B cell (primary cell): ENCODE results near the gene MYBPC3. TPM values are rescaled to one million over a fixed set of nuclear protein-coding genes. Genes with fewer than 3 reads are reported as not detected.

ENCODE experiments used
- ATAC-seq: fragments of 200-7000 bp; cut with Tn5 transposase; one replicate; pipeline ENCODE4 v1.10.0; 2021; ENCODE audit warnings: low read depth, mild to moderate bottlenecking, moderate number of reproducible peaks, moderate library complexity
- CTCF ChIA-PET: fragments of 350-600 bp; sonication (Branson Sonifier 250); formaldehyde crosslinking; loops from one replicate; lab custom pipeline; 2021; ENCODE audit warnings: antibody characterized with exemption, inconsistent platforms; lab: Charles Lee
- POLR2A ChIA-PET: fragments of 350-600 bp; sonication (Branson Sonifier 250); formaldehyde crosslinking; loops from one replicate; lab custom pipeline; 2021; ENCODE audit warnings: antibody characterized with exemption; lab: Charles Lee
- DNase-seq: peaks from one replicate; pipeline ENCODE4 v3.0.0; 2013
- H2AFZ ChIP-seq: 2 replicates; pipeline ENCODE4 v1.6.1; 2012; ENCODE audit warnings: mild to moderate bottlenecking, low read depth, low read length; ENCODE audit not compliant: insufficient read depth, poor library complexity, severe bottlenecking
- H3K27ac ChIP-seq, 2 donors: 1 replicate in 1 of 2; 2 replicates in 1 of 2; pipeline ENCODE4 v1.5.1; 2012 to 2013; ENCODE audit warnings: low read length in 2 of 2, mild to moderate bottlenecking in 2 of 2, moderate library complexity in 1 of 2
- H3K27me3 ChIP-seq, 4 experiments: fragments of 200-600 bp in 1 of 4; sonication (generic) in 1 of 4; replicated peaks in 1 of 4; 1 replicate in 2 of 4; 2 replicates in 2 of 4; pipeline versions ENCODE4 v1.6.1 to v1.7.0; 2013 to 2016; ENCODE audit warnings: low read length in 3 of 4, mild to moderate bottlenecking in 2 of 4, mixed read lengths in 1 of 4, moderate library complexity in 1 of 4; ENCODE audit not compliant: insufficient read depth in 4 of 4, control insufficient read depth in 3 of 4; ENCODE audit errors: control extremely low read depth in 1 of 4
- H3K36me3 ChIP-seq, 2 experiments: replicated peaks in 1 of 2; 1 replicate in 1 of 2; 2 replicates in 1 of 2; pipeline versions ENCODE4 v1.6.1 to v1.7.1; 2013; ENCODE audit warnings: low read length in 1 of 2; ENCODE audit not compliant: insufficient read depth in 2 of 2, control insufficient read depth in 1 of 2; ENCODE audit errors: control extremely low read depth in 1 of 2, extremely low read depth in 1 of 2
- H3K4me1 ChIP-seq, 2 donors: fragments of 200-600 bp in 1 of 2; sonication (generic) in 1 of 2; 1 replicate in 1 of 2; 2 replicates in 1 of 2; pipeline versions ENCODE4 v1.5.1 to v1.6.1; 2013 to 2017; ENCODE audit warnings: low read length in 2 of 2; ENCODE audit not compliant: control insufficient read depth in 2 of 2, insufficient read depth in 2 of 2
- H3K4me2 ChIP-seq: replicated peaks from 2 replicates; pipeline ENCODE3; 2012; ENCODE audit warnings: mild to moderate bottlenecking, low read depth, low read length; ENCODE audit not compliant: poor library complexity, severe bottlenecking
- H3K4me3 ChIP-seq, 5 experiments: fragments of 200-600 bp in 1 of 5; sonication (generic) in 1 of 5; 1 replicate in 3 of 5; 2 replicates in 2 of 5; pipeline versions ENCODE4 v1.5.1 to v1.7.0; 2011 to 2016; ENCODE audit warnings: low read length in 4 of 5, mild to moderate bottlenecking in 4 of 5, low read depth in 2 of 5, control low read depth in 1 of 5, moderate library complexity in 1 of 5; ENCODE audit not compliant: insufficient read depth in 1 of 5; ENCODE audit errors: control extremely low read depth in 1 of 5, extremely low read depth in 1 of 5
- H3K79me2 ChIP-seq: fragments of 200-600 bp; sonication (generic); one replicate; pipeline ENCODE4 v1.6.0; 2016; ENCODE audit warnings: low read length; ENCODE audit not compliant: control insufficient read depth, insufficient read depth
- H3K9ac ChIP-seq: fragments of 200-600 bp; sonication (generic); 2 replicates; pipeline ENCODE4 v1.6.1; 2017; ENCODE audit warnings: mild to moderate bottlenecking, low read length, moderate library complexity
- H3K9me3 ChIP-seq, 3 donors: one replicate each; pipeline versions ENCODE4 v1.6.1 to v1.7.1; 2013; ENCODE audit warnings: low read length in 2 of 3; ENCODE audit not compliant: control insufficient read depth in 2 of 3, insufficient read depth in 1 of 3; ENCODE audit errors: control extremely low read depth in 1 of 3
- H4K20me1 ChIP-seq: 2 replicates; pipeline ENCODE4 v1.6.0; 2012; ENCODE audit warnings: mild to moderate bottlenecking, low read length; ENCODE audit not compliant: insufficient read depth, control insufficient read depth, poor library complexity, severe bottlenecking
- H3K27ac Mint-ChIP-seq: one replicate; pipeline ENCODE4 v1.8.0; 2021; ENCODE audit warnings: mixed read lengths
- H3K27me3 Mint-ChIP-seq: one replicate; pipeline ENCODE4 v1.8.0; 2021; ENCODE audit warnings: mixed read lengths
- H3K4me1 Mint-ChIP-seq: one replicate; pipeline ENCODE4 v1.8.0; 2021; ENCODE audit warnings: mixed read lengths
- H3K4me3 Mint-ChIP-seq: one replicate; pipeline ENCODE4 v1.8.0; 2021; ENCODE audit warnings: mixed read lengths
- H3K9me3 Mint-ChIP-seq: one replicate; pipeline ENCODE4 v1.8.0; 2022; ENCODE audit warnings: mixed read lengths; ENCODE audit not compliant: insufficient read depth
- EZH2 ChIP-seq: IDR thresholded peaks from 2 replicates; pipeline ENCODE4 v1.6.1; 2012; ENCODE audit warnings: borderline replicate concordance, low read depth, mild to moderate bottlenecking, moderate library complexity, low read length; ENCODE audit not compliant: insufficient read depth, poor library complexity, severe bottlenecking
- WGBS: methylation state at CpG from one replicate; pipeline ENCODE4 v1.1.5; 2013; ENCODE audit warnings: missing lambda C conversion rate; ENCODE audit not compliant: insufficient coverage; 5-methylcytosine and 5-hydroxymethylcytosine counted together
- intact Hi-C: fragments of 100-400 bp; cut with micrococcal nuclease; formaldehyde crosslinking; loops from one replicate; pipeline ENCODE4 v1.10.0; 2022
- polyA plus RNA-seq: library from polyadenylated mRNA; depleted of rRNA; stranded (reverse); fragments of >200 nt; gene quantifications from 2 replicates; pipeline ENCODE4 v1.2.3, GENCODE V29; 2012
- total RNA-seq, 2 donors: library from RNA; stranded (reverse); fragments of 120-200 nt in 1 of 2; gene quantifications; 1 replicate in 1 of 2; 2 replicates in 1 of 2; pipeline versions ENCODE4 v1.2.3 to v1.2.4, GENCODE V29; 2013 to 2022
- TF ChIP-seq, protein P1 (sequence below): fragments of 200-600 bp; IDR thresholded peaks from one replicate; pipeline ENCODE4 v1.8.0; 2022; ENCODE audit warnings: antibody characterized with exemption, mild to moderate bottlenecking

The MYBPC3 gene
- total and polyA plus RNA-seq, 2 donors (not counting 1 experiment from before 2014, with no cell fraction given), result 0.67 to 1.4 TPM

DNA sequence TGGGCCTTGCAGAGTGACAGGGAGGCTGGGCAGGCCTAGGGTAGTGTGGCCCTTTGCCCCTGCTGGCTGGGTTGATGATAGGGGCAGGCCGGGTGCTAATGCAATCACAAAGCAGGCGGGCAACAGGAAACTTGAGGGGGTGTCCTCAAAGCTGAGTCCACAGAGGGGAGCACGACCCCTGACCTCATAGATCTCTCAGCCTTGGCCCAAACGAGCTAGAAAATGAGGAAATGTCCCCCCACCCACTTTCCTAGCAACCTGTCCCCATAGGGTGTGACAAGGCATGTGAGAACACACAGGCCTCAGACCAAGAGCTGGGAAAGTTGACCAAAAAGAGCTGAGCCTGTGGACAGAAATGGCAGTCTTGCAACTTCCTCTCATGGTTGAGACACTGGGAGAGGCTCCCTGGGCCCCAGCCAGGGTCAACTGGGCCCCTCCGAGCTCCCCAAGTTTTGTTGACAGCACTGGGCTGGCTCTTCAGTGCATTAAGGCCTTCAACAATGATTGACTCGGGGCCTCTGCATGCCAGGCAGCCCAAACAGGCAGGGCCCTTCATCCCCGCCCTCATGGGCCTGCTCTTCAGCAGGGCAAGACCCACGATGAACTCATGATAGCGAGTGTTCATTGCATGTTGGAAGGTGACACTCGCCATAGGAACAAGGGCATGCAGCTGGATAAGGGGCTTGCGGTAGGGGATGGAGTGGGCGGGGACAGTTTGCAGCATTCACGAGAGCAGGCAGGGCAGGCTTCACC lies 35.6 kb upstream of the MYBPC3 start:
- H3K4me3 ChIP-seq, result no peak overlapping the region
- Mint-ChIP-seq H3K27me3 (no peaks in the 10 kb centered on the region), H3K4me1 (peaks cover 27% of the 10 kb centered on the region), H3K27ac (peak overlapping the region; percentile 61), H3K4me3 (no peak overlapping the region), H3K9me3 (no peaks in the 10 kb centered on the region)
- H3K27me3 ChIP-seq, result no peaks in the 10 kb centered on the region
- H3K27ac ChIP-seq, result no peak overlapping the region
- no peak overlapping the region for H3K9ac ChIP-seq
- ChIA-PET POLR2A (no interaction called here), CTCF (interaction anchor here (0.8 to 2.8 kb wide), 5 partner anchors 12 to 24 kb away, joined by 3 to 17 read pairs (median 5); no protein-coding TSS in a partner anchor)
- TF ChIP-seq, protein P1, sequence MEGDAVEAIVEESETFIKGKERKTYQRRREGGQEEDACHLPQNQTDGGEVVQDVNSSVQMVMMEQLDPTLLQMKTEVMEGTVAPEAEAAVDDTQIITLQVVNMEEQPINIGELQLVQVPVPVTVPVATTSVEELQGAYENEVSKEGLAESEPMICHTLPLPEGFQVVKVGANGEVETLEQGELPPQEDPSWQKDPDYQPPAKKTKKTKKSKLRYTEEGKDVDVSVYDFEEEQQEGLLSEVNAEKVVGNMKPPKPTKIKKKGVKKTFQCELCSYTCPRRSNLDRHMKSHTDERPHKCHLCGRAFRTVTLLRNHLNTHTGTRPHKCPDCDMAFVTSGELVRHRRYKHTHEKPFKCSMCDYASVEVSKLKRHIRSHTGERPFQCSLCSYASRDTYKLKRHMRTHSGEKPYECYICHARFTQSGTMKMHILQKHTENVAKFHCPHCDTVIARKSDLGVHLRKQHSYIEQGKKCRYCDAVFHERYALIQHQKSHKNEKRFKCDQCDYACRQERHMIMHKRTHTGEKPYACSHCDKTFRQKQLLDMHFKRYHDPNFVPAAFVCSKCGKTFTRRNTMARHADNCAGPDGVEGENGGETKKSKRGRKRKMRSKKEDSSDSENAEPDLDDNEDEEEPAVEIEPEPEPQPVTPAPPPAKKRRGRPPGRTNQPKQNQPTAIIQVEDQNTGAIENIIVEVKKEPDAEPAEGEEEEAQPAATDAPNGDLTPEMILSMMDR, result no peak
- TF ChIP-seq EZH2, result no peak
- peaks cover 12 to 33% of the 10 kb centered on the region in 2 donors for H3K4me1 ChIP-seq
- H4K20me1 ChIP-seq, result no peaks in the 10 kb centered on the region
- ATAC-seq (no peak), DNase-seq (no peak)
- 88% methylated on average over 12 of the region's 13 CpGs for WGBS
- peaks cover 0 to 2% of the 10 kb centered on the region in 2 experiments for H3K36me3 ChIP-seq
- peaks cover 16% of the 10 kb centered on the region for H3K79me2 ChIP-seq
- no peak overlapping the region for H3K4me2 ChIP-seq
- intact Hi-C loops, result no loop called here
- H3K9me3 ChIP-seq, result no peaks in the 10 kb centered on the region
- H2AFZ ChIP-seq, result no peak overlapping the region

DNA sequence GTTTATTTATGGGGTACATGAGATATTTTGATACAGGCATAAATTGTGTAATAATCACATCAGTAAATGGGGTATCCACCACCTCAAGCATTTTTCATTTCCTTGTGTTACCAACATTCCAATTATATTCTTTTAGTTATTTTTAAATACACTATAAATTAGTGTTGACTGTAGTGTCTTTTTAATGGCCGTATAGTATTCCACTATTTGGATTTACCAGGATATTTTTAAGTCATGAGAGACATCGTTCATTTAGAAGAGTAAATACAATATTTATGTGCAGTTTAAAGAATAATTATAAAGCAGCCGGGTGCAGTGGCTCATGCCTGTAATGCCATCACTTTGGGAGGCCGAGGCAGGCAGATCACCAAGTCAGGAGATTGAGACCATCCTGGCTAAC lies 32.0 kb upstream of the MYBPC3 start:
- Histone ChIP-seq H3K27me3 (no peaks in the 10 kb centered on the region), H3K4me1 (peaks cover 1 to 4% of the 10 kb centered on the region in 2 donors), H3K36me3 (peaks cover 0 to 2% of the 10 kb centered on the region in 2 experiments), H4K20me1 (no peaks in the 10 kb centered on the region), H3K9ac (no peak overlapping the region), H2AFZ (no peak overlapping the region), H3K4me3 (no peak overlapping the region), H3K4me2 (no peak overlapping the region), H3K79me2 (peaks cover 39% of the 10 kb centered on the region), H3K9me3 (no peaks in the 10 kb centered on the region), H3K27ac (no peak overlapping the region)
- POLR2A ChIA-PET, result interaction anchor here (0.7 kb wide), 1 partner anchor 469 kb away, joined by 3 read pairs; no protein-coding TSS in a partner anchor
- CTCF ChIA-PET, result no interaction called here
- no peak for DNase-seq
- Mint-ChIP-seq H3K4me3 (no peak overlapping the region), H3K27me3 (no peaks in the 10 kb centered on the region), H3K27ac (no peak overlapping the region), H3K4me1 (peaks cover 3% of the 10 kb centered on the region), H3K9me3 (no peaks in the 10 kb centered on the region)
- ATAC-seq, result no peak
- no CpG with 5 or more reads among the region's 4 CpGs for WGBS
- intact Hi-C loops, result no loop called here
- TF ChIP-seq, protein P1, result no peak
- no peak for TF ChIP-seq EZH2
